Measurements from ENCODE around the gene GRM4. TPM values are rescaled to one million over a fixed set of nuclear protein-coding genes. Genes with fewer than 3 reads are reported as not detected.

The GRM4 gene
- total RNA-seq, 1 donor from 2014 or later = not detected

DNA sequence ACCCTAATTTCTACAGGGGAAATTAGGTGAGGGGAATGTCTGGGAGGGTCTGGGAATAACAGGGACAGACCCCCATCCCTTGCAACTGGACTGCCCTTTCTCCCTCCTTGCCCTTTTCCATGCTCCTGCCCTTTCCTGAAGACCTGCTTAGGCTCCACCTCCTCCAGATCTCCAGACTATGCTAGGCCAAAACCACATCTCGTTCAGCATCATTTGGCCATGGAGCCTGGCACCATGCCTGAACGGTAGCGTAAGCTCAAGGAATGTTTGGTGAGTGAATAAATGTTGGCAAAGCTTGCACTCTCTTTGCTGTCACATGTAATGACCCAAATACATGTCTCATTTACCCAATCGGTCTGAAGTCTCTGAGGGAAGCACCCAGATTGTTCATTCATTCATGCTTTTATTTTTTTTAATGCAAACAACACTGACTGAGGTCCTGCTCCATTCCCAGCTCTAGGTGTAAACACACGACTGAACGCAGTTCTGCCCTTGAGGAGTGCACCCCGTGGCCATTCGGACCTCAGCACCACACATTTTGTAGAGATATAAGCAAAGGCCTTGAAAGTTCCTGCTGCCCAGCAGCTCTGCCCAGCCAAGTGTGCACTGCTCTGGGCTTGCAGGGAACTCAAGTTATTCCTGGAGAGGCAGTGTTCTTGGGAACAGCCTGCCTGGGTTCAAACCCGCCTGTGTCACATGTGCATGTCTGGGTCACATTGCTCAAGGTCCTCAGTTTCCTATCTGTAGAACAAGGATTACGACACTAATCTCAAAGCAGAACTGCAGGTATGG is 1.1 kb upstream of the GRM4 start:
- TF ChIP-seq CTCF (IDR thresholded peaks at IDR 0.05) = no peak
- peak; percentile 24 for DNase-seq

GRCh38 chr6:34145161-34146020 is 496 bp downstream of the GRM4 start:
- H3K27me3 ChIP-seq (ENCODE audit: low read depth) = peaks cover 86% of the 10 kb centered on the region
- intact Hi-C loops (cut with DNase I) = no loop called here
- peak overlapping the region; percentile 43 for H3K4me3 ChIP-seq
- ATAC-seq = no peak
- H3K36me3 ChIP-seq = no peaks in the 10 kb centered on the region
- H3K4me1 ChIP-seq = peaks cover 26% of the 10 kb centered on the region
- no peak for TF ChIP-seq CTCF (IDR thresholded peaks at IDR 0.05)
- no peak overlapping the region for H3K27ac ChIP-seq
- no peaks in the 10 kb centered on the region for H3K9me3 ChIP-seq
- DNase-seq = peak; percentile 41

More for the DNA sequence above, 1.1 kb upstream of the GRM4 start:
- Histone ChIP-seq H3K4me3 (no peak overlapping the region), H3K9me3 (no peaks in the 10 kb centered on the region), H3K36me3 (no peaks in the 10 kb centered on the region), H3K27me3 (ENCODE audit: low read depth) (peaks cover 86% of the 10 kb centered on the region), H3K27ac (no peak overlapping the region), H3K4me1 (peaks cover 26% of the 10 kb centered on the region)
- ATAC-seq = no peak
- intact Hi-C loops (cut with DNase I) = no loop called here

GRCh38 chr6:34144581-34145160 is 1.2 kb downstream of the GRM4 start:
- peak overlapping the region; percentile 43 for H3K4me3 ChIP-seq
- H3K36me3 ChIP-seq = no peaks in the 10 kb centered on the region
- TF ChIP-seq CTCF (IDR thresholded peaks at IDR 0.05) = no peak
- H3K9me3 ChIP-seq = no peaks in the 10 kb centered on the region
- H3K27me3 ChIP-seq (ENCODE audit: low read depth) = peaks cover 86% of the 10 kb centered on the region
- no peak for ATAC-seq
- intact Hi-C loops (cut with DNase I) = no loop called here
- H3K4me1 ChIP-seq = peaks cover 26% of the 10 kb centered on the region
- DNase-seq = peak; percentile 41
- H3K27ac ChIP-seq = no peak overlapping the region

GRCh38 chr6:34143884-34144580 is 1.9 kb downstream of the GRM4 start:
- peak in 1 of 2 donors; percentile 10 for ATAC-seq
- intact Hi-C loops (cut with DNase I) = no loop called here
- no peaks in the 10 kb centered on the region for H3K36me3 ChIP-seq
- no peak for DNase-seq
- peaks cover 86% of the 10 kb centered on the region for H3K27me3 ChIP-seq (ENCODE audit: low read depth)
- peak overlapping the region; percentile 43 for H3K4me3 ChIP-seq
- no peak for TF ChIP-seq CTCF (IDR thresholded peaks at IDR 0.05)
- no peak overlapping the region for H3K27ac ChIP-seq
- H3K9me3 ChIP-seq = no peaks in the 10 kb centered on the region
- peaks cover 26% of the 10 kb centered on the region for H3K4me1 ChIP-seq

All from lower lobe of right lung (tissue), 2 donors.